HG03558 (cell line): ENCODE results near the gene HDAC1.

Source experiments
- ATAC-seq: cut with Tn5 transposase; IDR thresholded peaks from one replicate; pipeline ENCODE4 v1.9.1; 2021; ENCODE audit warnings: moderate number of reproducible peaks; ENCODE audit not compliant: unreplicated experiment; ENCODE audit errors: extremely low read depth

HDAC1 gene

DNA sequence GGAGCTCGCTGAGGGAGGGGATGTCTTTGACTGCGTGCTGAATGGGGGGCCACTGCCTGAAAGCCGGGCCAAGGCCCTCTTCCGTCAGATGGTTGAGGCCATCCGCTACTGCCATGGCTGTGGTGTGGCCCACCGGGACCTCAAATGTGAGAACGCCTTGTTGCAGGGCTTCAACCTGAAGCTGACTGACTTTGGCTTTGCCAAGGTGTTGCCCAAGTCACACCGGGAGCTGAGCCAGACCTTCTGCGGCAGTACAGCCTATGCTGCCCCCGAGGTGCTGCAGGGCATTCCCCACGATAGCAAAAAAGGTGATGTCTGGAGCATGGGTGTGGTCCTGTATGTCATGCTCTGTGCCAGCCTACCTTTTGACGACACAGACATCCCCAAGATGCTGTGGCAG is 71.8 kb downstream of the HDAC1 start:
- ATAC-seq, result no peak

GRCh38 chr1:32364836-32365235 is 73.0 kb downstream of the HDAC1 start:
- ATAC-seq, result no peak

DNA sequence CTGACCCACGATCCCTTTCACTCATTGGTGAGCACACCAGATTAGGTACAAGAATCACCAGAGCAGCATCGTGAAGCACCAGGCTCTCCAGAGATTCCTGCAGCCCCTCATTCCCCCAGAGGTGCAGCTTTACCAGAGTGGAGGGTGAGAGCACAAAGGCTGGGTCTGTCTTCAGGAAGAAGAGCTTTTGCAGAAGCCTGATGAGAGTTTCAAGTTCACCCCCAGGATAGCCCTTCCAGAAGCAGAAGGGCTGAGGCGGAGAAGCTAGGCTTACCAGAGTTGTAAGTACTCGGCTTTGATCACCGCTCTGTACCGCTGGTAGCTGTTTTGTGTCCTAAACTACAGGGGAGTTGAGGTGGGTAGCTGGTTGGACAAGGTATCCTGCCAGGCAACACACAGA is 73.6 kb downstream of the HDAC1 start:
- no peak for ATAC-seq

GRCh38 chr1:32367912-32368635 is 76.2 kb downstream of the HDAC1 start:
- no peak for ATAC-seq

DNA sequence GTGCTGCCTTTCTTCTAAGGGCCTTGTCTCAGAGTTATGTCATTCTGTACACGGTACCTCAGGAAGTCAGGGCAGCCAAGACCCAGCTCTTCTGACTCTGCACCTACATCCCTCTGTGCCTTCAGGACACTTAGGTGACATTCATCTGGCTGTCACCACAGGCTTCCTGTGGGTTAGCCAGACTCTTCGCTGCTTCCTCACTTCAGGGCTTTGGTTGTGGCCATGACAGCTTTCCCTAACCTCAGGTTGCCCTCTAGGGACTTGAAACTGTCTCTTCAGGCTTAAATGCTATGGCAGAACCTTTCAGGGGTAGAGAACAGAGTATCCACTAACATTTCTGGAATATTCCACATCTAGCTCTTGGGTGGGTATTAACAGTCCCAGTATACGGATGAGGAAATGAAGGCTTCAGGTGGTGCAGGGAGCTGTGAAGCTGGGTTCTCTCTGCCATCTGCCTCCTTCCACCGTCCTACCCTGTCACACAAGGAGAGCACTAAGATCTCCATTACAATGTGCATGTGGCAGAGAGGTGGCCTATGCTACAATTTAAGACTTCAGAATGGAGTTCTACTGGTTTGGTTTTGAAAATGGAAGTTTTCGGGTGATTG is 80.4 kb downstream of the HDAC1 start:
- ATAC-seq, result no peak

GRCh38 chr1:32373996-32374592 is 82.2 kb downstream of the HDAC1 start:
- no peak for ATAC-seq

- no peak for ATAC-seq
These were observed 84.3 kb downstream of the HDAC1 start for GRCh38 chr1:32376199-32376598.

DNA sequence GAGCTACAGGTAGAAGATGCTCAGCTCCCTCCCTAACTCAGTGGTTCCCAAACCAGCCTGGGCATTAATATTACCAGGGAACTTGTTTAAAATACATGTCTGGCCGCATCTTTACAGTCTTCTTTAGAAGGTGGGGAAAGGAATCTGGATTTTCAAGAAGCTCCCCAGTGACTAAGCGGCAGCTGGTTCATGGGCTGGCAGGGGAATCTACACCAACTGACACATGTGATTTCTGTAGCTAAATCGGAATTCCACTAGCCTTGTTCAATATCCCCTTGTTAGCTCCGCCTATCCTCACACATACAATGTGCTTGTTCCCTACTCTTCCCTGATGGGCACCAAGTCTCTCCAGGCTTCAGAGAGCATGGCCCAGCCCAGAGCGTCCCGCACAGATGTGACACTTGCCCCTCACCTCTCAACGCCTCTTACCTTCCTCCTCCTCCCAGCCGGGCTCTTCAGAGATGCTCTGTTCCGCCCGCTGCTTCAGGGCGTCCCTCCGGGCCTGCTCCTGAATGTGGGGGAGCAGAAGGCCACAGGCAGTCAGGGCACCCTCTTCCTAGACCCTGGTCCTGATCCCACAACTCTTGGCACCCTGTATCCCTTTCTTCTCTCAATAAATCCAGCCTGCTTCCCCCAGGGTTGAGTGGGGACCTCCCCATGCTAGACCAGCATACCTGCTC is 85.8 kb downstream of the HDAC1 start:
- ATAC-seq, result no peak

- no peak for ATAC-seq
These were observed 88.2 kb downstream of the HDAC1 start for GRCh38 chr1:32380057-32380456.
